ENCODE results near the gene IFT81. TPM values are rescaled to one million over a fixed set of nuclear protein-coding genes. Genes with fewer than 3 reads are reported as not detected.

Gene IFT81
- total and polyA plus RNA-seq, 8 donors = 2.0 to 50.2 (median 6.9) TPM

GRCh38 chr12:110157539-110157938 lies 33.4 kb downstream of the IFT81 start:
- Histone ChIP-seq H3K27me3 (no peaks in the 10 kb centered on the region), H3K4me1 (no peaks in the 10 kb centered on the region), H3K9me3 (peaks cover 0 to 19% (median 14%) of the 10 kb centered on the region in 4 donors), H3K27ac (no peak overlapping the region), H3K4me3 (no peak overlapping the region), H3K36me3 (peaks cover 13 to 78% (median 51%) of the 10 kb centered on the region in 4 donors)
- intact Hi-C loops (cut with DNase I; ENCODE audit: low total_unique reads) = no loop called here
- no peak for TF ChIP-seq POLR2A (IDR thresholded peaks at IDR 0.05)
- no peak for TF ChIP-seq POLR2AphosphoS5 (IDR thresholded peaks at IDR 0.05)
- TF ChIP-seq EP300 (IDR thresholded peaks at IDR 0.05) = no peak
- TF ChIP-seq, protein P1, sequence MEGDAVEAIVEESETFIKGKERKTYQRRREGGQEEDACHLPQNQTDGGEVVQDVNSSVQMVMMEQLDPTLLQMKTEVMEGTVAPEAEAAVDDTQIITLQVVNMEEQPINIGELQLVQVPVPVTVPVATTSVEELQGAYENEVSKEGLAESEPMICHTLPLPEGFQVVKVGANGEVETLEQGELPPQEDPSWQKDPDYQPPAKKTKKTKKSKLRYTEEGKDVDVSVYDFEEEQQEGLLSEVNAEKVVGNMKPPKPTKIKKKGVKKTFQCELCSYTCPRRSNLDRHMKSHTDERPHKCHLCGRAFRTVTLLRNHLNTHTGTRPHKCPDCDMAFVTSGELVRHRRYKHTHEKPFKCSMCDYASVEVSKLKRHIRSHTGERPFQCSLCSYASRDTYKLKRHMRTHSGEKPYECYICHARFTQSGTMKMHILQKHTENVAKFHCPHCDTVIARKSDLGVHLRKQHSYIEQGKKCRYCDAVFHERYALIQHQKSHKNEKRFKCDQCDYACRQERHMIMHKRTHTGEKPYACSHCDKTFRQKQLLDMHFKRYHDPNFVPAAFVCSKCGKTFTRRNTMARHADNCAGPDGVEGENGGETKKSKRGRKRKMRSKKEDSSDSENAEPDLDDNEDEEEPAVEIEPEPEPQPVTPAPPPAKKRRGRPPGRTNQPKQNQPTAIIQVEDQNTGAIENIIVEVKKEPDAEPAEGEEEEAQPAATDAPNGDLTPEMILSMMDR (IDR thresholded peaks at IDR 0.05) = no peak
- DNase-seq = no peak

DNA sequence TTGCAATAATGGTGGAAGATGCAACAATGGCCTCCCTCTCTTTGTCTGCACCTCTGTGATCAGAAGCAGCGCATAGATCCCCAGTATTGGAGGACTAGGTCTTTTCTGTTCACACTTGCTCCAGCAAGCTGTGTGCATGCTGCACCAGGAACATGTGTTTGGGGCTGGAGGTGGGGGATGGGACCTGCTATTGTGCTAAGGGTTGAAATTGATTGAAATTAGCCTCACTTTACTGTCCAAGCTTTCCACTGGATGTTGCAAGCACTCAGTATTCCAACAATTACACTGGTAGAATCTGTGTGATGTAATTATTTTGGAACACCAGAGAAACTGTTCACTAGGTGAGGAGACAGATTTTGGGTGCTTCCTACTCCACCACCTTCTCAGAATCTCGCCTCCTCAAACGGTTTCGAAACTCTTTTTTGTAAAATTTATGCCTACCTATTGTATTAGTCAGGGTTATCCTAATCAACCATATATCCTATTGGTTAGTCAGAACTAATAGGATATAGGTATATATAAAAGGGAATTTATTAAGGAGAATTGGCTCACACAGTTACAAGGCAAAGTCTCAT lies 35.6 kb downstream of the IFT81 start:
- intact Hi-C loops (cut with DNase I; ENCODE audit: low total_unique reads) = no loop called here
- Histone ChIP-seq H3K9me3 (peaks cover 0 to 19% (median 14%) of the 10 kb centered on the region in 4 donors), H3K27me3 (no peaks in the 10 kb centered on the region), H3K36me3 (peaks cover 13 to 79% (median 48%) of the 10 kb centered on the region in 4 donors), H3K4me1 (no peaks in the 10 kb centered on the region), H3K27ac (no peak overlapping the region), H3K4me3 (no peak overlapping the region)
- no peak for DNase-seq
- TF ChIP-seq EP300 (IDR thresholded peaks at IDR 0.05) = no peak
- no peak for TF ChIP-seq POLR2A (IDR thresholded peaks at IDR 0.05)
- TF ChIP-seq POLR2AphosphoS5 (IDR thresholded peaks at IDR 0.05) = no peak
- TF ChIP-seq, protein P1 (IDR thresholded peaks at IDR 0.05) = no peak
- 94 to 96% (median 94%) methylated on average over 4 of the region's 4 CpGs for WGBS, 5 donors

DNA sequence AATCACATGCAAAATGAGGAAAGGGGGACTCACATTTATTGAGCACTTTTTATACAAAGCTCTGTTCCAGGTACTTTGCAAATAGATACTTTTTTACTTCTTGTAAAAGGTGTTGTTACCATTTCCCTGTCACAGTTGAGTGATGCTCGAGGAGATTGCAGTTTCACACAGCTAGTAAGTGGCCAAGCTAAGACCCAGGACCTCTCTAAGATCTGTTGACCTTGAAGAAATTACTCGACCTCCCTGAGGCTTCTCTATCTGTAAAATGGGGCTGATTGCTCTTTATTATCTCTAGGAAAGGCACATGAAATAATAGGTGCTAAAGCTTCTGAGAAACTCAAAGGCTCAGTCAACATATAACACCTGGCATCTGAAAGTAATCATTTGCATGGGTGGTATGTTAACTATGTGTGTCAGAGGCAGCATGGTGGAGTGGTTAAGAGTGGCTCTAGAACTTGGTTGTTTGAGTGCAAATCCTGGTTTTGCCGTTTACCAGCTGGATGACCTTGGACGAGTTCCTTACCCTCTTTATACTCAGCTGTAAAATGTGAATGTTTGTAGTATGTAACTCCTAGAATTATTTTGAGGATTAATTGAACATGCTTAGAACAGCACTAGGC lies 41.5 kb downstream of the IFT81 start:
- intact Hi-C loops (cut with DNase I; ENCODE audit: low total_unique reads) = no loop called here

DNA sequence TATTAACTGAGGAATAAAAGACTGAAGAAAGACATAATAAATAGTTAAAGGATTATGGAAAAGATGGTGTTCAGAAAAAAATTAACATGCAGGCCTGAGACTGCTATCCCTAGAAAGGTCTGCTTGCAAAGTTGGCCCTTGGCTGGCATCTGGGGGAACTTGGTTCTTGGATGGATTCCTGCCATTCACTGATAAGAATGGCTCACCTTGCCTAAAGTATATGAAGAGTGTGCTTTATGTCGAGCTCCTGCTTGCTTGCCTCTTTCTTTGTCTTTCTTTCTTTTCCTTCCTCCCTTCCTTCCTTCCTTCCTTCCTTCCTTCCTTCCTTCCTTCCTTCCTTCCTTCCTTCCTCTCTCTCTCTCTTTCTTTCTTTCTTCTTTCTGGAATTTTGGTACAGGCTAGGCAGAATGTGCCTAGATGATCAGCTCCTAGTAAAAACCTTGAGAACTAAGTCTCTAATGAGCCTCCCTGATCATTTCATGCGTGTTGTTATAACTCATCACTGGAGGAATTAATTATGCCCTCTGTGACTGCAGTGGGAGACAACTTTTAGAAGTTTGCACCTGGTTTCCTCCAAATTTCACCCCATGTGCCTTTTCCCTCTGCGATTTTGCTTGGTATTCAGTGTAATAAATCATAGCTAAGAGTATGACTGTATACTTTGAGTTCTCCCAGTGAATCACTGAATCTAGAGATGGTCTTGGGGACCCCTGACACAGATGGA lies 44.7 kb downstream of the IFT81 start:
- H3K36me3 ChIP-seq = peaks cover 0 to 19% (median 14%) of the 10 kb centered on the region in 4 donors
- intact Hi-C loops (cut with DNase I; ENCODE audit: low total_unique reads) = no loop called here
- H3K27ac ChIP-seq = no peak overlapping the region
- H3K4me1 ChIP-seq = no peaks in the 10 kb centered on the region
- DNase-seq = no peak
- no peak overlapping the region for H3K4me3 ChIP-seq
- no peaks in the 10 kb centered on the region for H3K9me3 ChIP-seq
- no peaks in the 10 kb centered on the region for H3K27me3 ChIP-seq
- WGBS, 5 donors = 73 to 79% (median 75%) methylated on average over 3 of the region's 3 CpGs
- TF ChIP-seq POLR2AphosphoS5 (IDR thresholded peaks at IDR 0.05) = no peak
- TF ChIP-seq, protein P1 (IDR thresholded peaks at IDR 0.05) = no peak
- TF ChIP-seq EP300 (IDR thresholded peaks at IDR 0.05) = no peak
- TF ChIP-seq POLR2A (IDR thresholded peaks at IDR 0.05) = no peak

More for the DNA sequence above, 41.5 kb downstream of the IFT81 start:
- TF ChIP-seq POLR2A (IDR thresholded peaks at IDR 0.05) (no peak), POLR2AphosphoS5 (IDR thresholded peaks at IDR 0.05) (no peak), EP300 (IDR thresholded peaks at IDR 0.05) (no peak)
- no peak overlapping the region for H3K27ac ChIP-seq
- no peak for DNase-seq
- no peaks in the 10 kb centered on the region for H3K9me3 ChIP-seq
- WGBS, 5 donors = 56 to 65% (median 64%) methylated on average over 4 of the region's 4 CpGs
- peaks cover 0 to 41% (median 25%) of the 10 kb centered on the region in 4 donors for H3K36me3 ChIP-seq
- no peaks in the 10 kb centered on the region for H3K27me3 ChIP-seq
- no peak overlapping the region for H3K4me3 ChIP-seq
- no peaks in the 10 kb centered on the region for H3K4me1 ChIP-seq

Data from stomach (tissue), 9 donors.